HCT116 (cell line): ENCODE data around the gene ZBED1. TPM values are rescaled to one million over a fixed set of nuclear protein-coding genes. Genes with fewer than 3 reads are reported as not detected.

Experiments used
- ATAC-seq: fragments of 200-7000 bp; cut with Tn5 transposase; 2 replicates; pipeline ENCODE4 v1.9.1; 2020; ENCODE audit warnings: mild to moderate bottlenecking, moderate library complexity
- BruUV-seq: library from RNA; stranded (reverse); fragments of 400-500 nt; replicated peaks from 2 replicates; lab custom pipeline; 2021; lab: Mats Ljungman, UMichigan
- CTCF ChIA-PET: fragments of 300-600 bp; sonication (Branson Sonifier 250); formaldehyde crosslinking; loops from one replicate; lab custom pipeline; 2021; ENCODE audit warnings: antibody characterized with exemption; lab: Charles Lee
- POLR2A ChIA-PET: fragments of 300-600, 350-600 bp; sonication (Branson Sonifier 250); formaldehyde crosslinking; loops from one replicate; lab custom pipeline; 2021; ENCODE audit warnings: antibody characterized with exemption; lab: Charles Lee
- RAD21 ChIA-PET, 2 experiments: fragments of 300-600 bp; sonication (Branson Sonifier 250); formaldehyde crosslinking; loops; one replicate each; lab custom pipeline; 2023; ENCODE audit warnings: low total read pairs in 2 of 2; ENCODE audit not compliant: uncharacterized antibody in 2 of 2, unreplicated experiment in 2 of 2, low non-redundant PET in 1 of 2; lab: Charles Lee
- DNase-seq: peaks from one replicate; pipeline ENCODE4 v3.0.0-alpha.2; 2010; ENCODE audit warnings: low read depth, low spot score
- H2AFZ ChIP-seq: fragments of 200-600 bp; shearing (Covaris generic), sonication (generic); 2 replicates; pipeline ENCODE4 v1.6.1; 2017; ENCODE audit warnings: low read depth, mixed run types, mixed read lengths, antibody characterized with exemption, low read length; ENCODE audit not compliant: poor library complexity, severe bottlenecking
- H3K27ac ChIP-seq: 2 replicates; pipeline ENCODE4 v1.5.1; 2012; ENCODE audit warnings: low read depth, low read length
- H3K27me3 ChIP-seq: fragments of 200-600 bp; sonication (generic); 2 replicates; pipeline ENCODE4 v1.6.1; 2016; ENCODE audit warnings: mixed run types, low read length, mixed read lengths; ENCODE audit not compliant: insufficient read depth
- H3K36me3 ChIP-seq, 2 experiments: fragments of 200-500 bp in 1 of 2; fragments of 200-600 bp in 1 of 2; sonication (Bioruptor generic) in 1 of 2; sonication (generic) in 1 of 2; 2 replicates each; pipeline versions ENCODE4 v1.5.1 to v1.6.1; 2014 to 2016; ENCODE audit warnings: low read length in 2 of 2, inconsistent platforms in 1 of 2, mixed read lengths in 1 of 2, mixed run types in 1 of 2; ENCODE audit not compliant: insufficient read depth in 2 of 2, control insufficient read depth in 1 of 2
- H3K4me1 ChIP-seq, 2 experiments: fragments of 200-600 bp in 1 of 2; sonication (generic) in 1 of 2; 2 replicates each; pipeline versions ENCODE4 v1.5.1 to v1.6.1; 2012 to 2017; ENCODE audit warnings: low read length in 2 of 2, inconsistent platforms in 1 of 2, mild to moderate bottlenecking in 1 of 2, mixed read lengths in 1 of 2, mixed run types in 1 of 2, moderate library complexity in 1 of 2; ENCODE audit not compliant: insufficient read depth in 2 of 2, control insufficient read depth in 1 of 2
- H3K4me2 ChIP-seq: fragments of 200-600 bp; sonication (generic); 2 replicates; pipeline ENCODE4 v1.6.1; 2017; ENCODE audit warnings: mixed run types, low read length, mixed read lengths
- H3K4me3 ChIP-seq, 2 experiments: fragments of 200-600 bp in 1 of 2; sonication (generic) in 1 of 2; replicated peaks in 1 of 2; 2 replicates each; pipeline ENCODE4 v1.5.1; 2011 to 2016; ENCODE audit warnings: low read length in 2 of 2, control low read depth in 1 of 2, low read depth in 1 of 2, mild to moderate bottlenecking in 1 of 2, mixed read lengths in 1 of 2, mixed run types in 1 of 2
- H3K79me2 ChIP-seq: fragments of 200-600 bp; sonication (generic); 2 replicates; pipeline ENCODE4 v1.6.1; 2017; ENCODE audit warnings: mild to moderate bottlenecking, mixed run types, low read length, moderate library complexity, mixed read lengths; ENCODE audit not compliant: insufficient read depth
- H3K9ac ChIP-seq: fragments of 200-600 bp; sonication (generic); 2 replicates; pipeline ENCODE4 v1.6.1; 2016; ENCODE audit warnings: low read length, mixed read lengths
- H3K9me2 ChIP-seq: fragments of 200-600 bp; sonication (generic), shearing (Covaris generic); 2 replicates; pipeline ENCODE4 v1.6.1; 2017; ENCODE audit warnings: mixed run types, mild to moderate bottlenecking, moderate library complexity; ENCODE audit not compliant: insufficient read depth
- H3K9me3 ChIP-seq, 2 experiments: fragments of 200-500 bp in 1 of 2; fragments of 200-600 bp in 1 of 2; sonication (Bioruptor generic) in 1 of 2; sonication (generic) in 1 of 2; 2 replicates each; pipeline ENCODE4 v1.6.1; 2014 to 2017; ENCODE audit warnings: low read length in 2 of 2, mixed read lengths in 2 of 2, inconsistent platforms in 1 of 2, low read depth in 1 of 2, mild to moderate bottlenecking in 1 of 2, mixed run types in 1 of 2, moderate library complexity in 1 of 2; ENCODE audit not compliant: control insufficient read depth in 1 of 2, insufficient read depth in 1 of 2
- H4K20me1 ChIP-seq: fragments of 200-600 bp; sonication (generic), shearing (Covaris generic); 2 replicates; pipeline ENCODE4 v1.6.1; 2017; ENCODE audit warnings: mixed run types, mild to moderate bottlenecking, moderate library complexity; ENCODE audit not compliant: insufficient read depth
- CBX3 ChIP-seq: IDR thresholded peaks from 2 replicates; pipeline ENCODE4 v1.6.1; 2012; ENCODE audit warnings: low read depth
- EGR1 ChIP-seq: IDR thresholded peaks from 2 replicates; pipeline ENCODE4 v1.6.1; 2012; ENCODE audit warnings: low read depth
- ELF1 ChIP-seq: IDR thresholded peaks from 2 replicates; pipeline ENCODE4 v1.6.1; 2012; ENCODE audit warnings: low read depth, borderline replicate concordance
- EZH2 ChIP-seq: fragments of 200-600 bp; sonication (generic); IDR thresholded peaks from 2 replicates; pipeline ENCODE4 v1.6.1; 2017; ENCODE audit warnings: antibody characterized with exemption, mixed run types
- EZH2phosphoT487 ChIP-seq: fragments of 200-600 bp; IDR thresholded peaks from 2 replicates; pipeline ENCODE4 v1.6.1; 2018; ENCODE audit warnings: antibody characterized with exemption, borderline replicate concordance
- FOSL1 ChIP-seq: IDR thresholded peaks from 2 replicates; pipeline ENCODE4 v1.6.1; 2012; ENCODE audit warnings: low read depth
- JUND ChIP-seq: IDR thresholded peaks from 2 replicates; pipeline ENCODE4 v1.6.1; 2012
- POLR2A ChIP-seq: IDR thresholded peaks from 2 replicates; pipeline ENCODE4 v1.7.0; 2011; ENCODE audit warnings: borderline replicate concordance; ENCODE audit not compliant: insufficient read depth, insufficient read length; ENCODE audit errors: extremely low read depth
- POLR2AphosphoS5 ChIP-seq: IDR thresholded peaks from 2 replicates; pipeline ENCODE4 v1.6.1; 2011; ENCODE audit warnings: mild to moderate bottlenecking, low read depth, low read length, moderate library complexity
- RAD21 ChIP-seq: IDR thresholded peaks from 2 replicates; pipeline ENCODE4 v1.6.1; 2012; ENCODE audit warnings: low read depth, mild to moderate bottlenecking
- SIN3A ChIP-seq: IDR thresholded peaks from 2 replicates; pipeline ENCODE4 v1.6.1; 2012; ENCODE audit warnings: low read depth
- SP1 ChIP-seq: IDR thresholded peaks from 2 replicates; pipeline ENCODE4 v1.6.1; 2012; ENCODE audit warnings: low read depth
- SRF ChIP-seq: IDR thresholded peaks from 2 replicates; pipeline ENCODE4 v1.6.1; 2012; ENCODE audit warnings: low read depth
- TCF7L2 ChIP-seq: IDR thresholded peaks from 2 replicates; pipeline ENCODE4 v1.7.0; 2011; ENCODE audit warnings: borderline replicate concordance, inconsistent platforms; ENCODE audit not compliant: insufficient read depth, insufficient read length; ENCODE audit errors: extremely low read depth
- YY1 ChIP-seq: IDR thresholded peaks from 2 replicates; pipeline ENCODE4 v1.6.1; 2011; ENCODE audit warnings: low read length, low read depth, moderate library complexity, mild to moderate bottlenecking; ENCODE audit not compliant: insufficient replicate concordance; ENCODE audit errors: extremely low read depth
- ZBTB33 ChIP-seq: IDR thresholded peaks from 2 replicates; pipeline ENCODE4 v1.6.1; 2011; ENCODE audit warnings: mild to moderate bottlenecking, low read length, moderate library complexity; ENCODE audit not compliant: insufficient replicate concordance; ENCODE audit errors: extremely low read depth
- ZFX ChIP-seq: fragments of 450-650 bp; IDR thresholded peaks from 2 replicates; pipeline ENCODE4 v1.6.1; 2017
- ZNF274 ChIP-seq: fragments of 200-500 bp; sonication (Bioruptor generic); IDR thresholded peaks from 2 replicates; pipeline ENCODE4 v1.6.1; 2014; ENCODE audit warnings: mild to moderate bottlenecking, low read depth, low read length, inconsistent platforms
- intact Hi-C: fragments of 100-400 bp; cut with micrococcal nuclease; formaldehyde crosslinking; loops from 2 replicates; pipeline ENCODE4 v1.10.0; 2022
- total RNA-seq: library from RNA; stranded (reverse); gene quantifications from one replicate; pipeline ENCODE4 v1.2.1, GENCODE V29; 2021; ENCODE audit not compliant: unreplicated experiment
- TF ChIP-seq, protein P1 (sequence below): IDR thresholded peaks from 2 replicates; pipeline ENCODE4 v1.6.1; 2012
- TF ChIP-seq, protein P2 (sequence below): IDR thresholded peaks from 2 replicates; pipeline ENCODE4 v1.6.1; 2012

The ZBED1 gene
- total RNA-seq, 1 experiment from 2014 or later, result 21.0 TPM

GRCh38 chrX:2489446-2490445 is 11.0 kb downstream of the ZBED1 start:
- Histone ChIP-seq H3K27me3 (no peaks in the 10 kb centered on the region), H3K9me2 (no peaks in the 10 kb centered on the region), H3K4me1 (no peaks in the 10 kb centered on the region), H2AFZ (no peak overlapping the region), H3K9me3 (no peaks in the 10 kb centered on the region)
- CTCF ChIA-PET, result no interaction called here
- TF ChIP-seq ELF1 (no peak), ZBTB33 (no peak), SRF (no peak), POLR2AphosphoS5 (no peak), RAD21 (no peak), SIN3A (no peak), EZH2phosphoT487 (no peak), FOSL1 (no peak), EZH2 (no peak), ZFX (no peak), SP1 (no peak), EGR1 (no peak), JUND (no peak), POLR2A (no peak), ZNF274 (no peak), TCF7L2 (no peak), CBX3 (no peak), YY1 (no peak)
- TF ChIP-seq, protein P1, sequence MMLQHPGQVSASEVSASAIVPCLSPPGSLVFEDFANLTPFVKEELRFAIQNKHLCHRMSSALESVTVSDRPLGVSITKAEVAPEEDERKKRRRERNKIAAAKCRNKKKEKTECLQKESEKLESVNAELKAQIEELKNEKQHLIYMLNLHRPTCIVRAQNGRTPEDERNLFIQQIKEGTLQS, result no peak
- TF ChIP-seq, protein P2, sequence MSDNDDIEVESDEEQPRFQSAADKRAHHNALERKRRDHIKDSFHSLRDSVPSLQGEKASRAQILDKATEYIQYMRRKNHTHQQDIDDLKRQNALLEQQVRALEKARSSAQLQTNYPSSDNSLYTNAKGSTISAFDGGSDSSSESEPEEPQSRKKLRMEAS, result no peak
- TF ChIP-seq, all 23 proteins: peak for 0
- Histone ChIP-seq H3K4me3 (no peak overlapping the region), H3K9ac (no peak overlapping the region), H3K79me2 (peaks cover 20% of the 10 kb centered on the region), H3K36me3 (no peaks in the 10 kb centered on the region; a peak in 1 of 4 replicates), H4K20me1 (no peaks in the 10 kb centered on the region), H3K27ac (no peak overlapping the region), H3K4me2 (no peak overlapping the region)
- ATAC-seq (no peak), DNase-seq (no peak)
- intact Hi-C loops, result no loop called here
- ChIA-PET POLR2A (no interaction called here), RAD21 (no interaction called here)
- BruUV-seq, result no TSS peak
